Caco-2 (cell line): ENCODE measurements around the gene UPK1B. TPM values are rescaled to one million over a fixed set of nuclear protein-coding genes. Genes with fewer than 3 reads are reported as not detected.

Experiments
- BruUV-seq: library from RNA; stranded (reverse); fragments of 400-500 nt; replicated peaks from 2 replicates; lab custom pipeline; 2021; lab: Mats Ljungman, UMichigan
- CTCF ChIA-PET: fragments of 300-600 bp; sonication (Branson Sonifier 250); formaldehyde crosslinking; loops from one replicate; lab custom pipeline; 2022; ENCODE audit warnings: antibody characterized with exemption; lab: Charles Lee
- POLR2A ChIA-PET: fragments of 300-600 bp; sonication (Branson Sonifier 250); formaldehyde crosslinking; loops from one replicate; lab custom pipeline; 2022; ENCODE audit warnings: antibody characterized with exemption; lab: Charles Lee
- DNase-seq, 2 experiments: peaks; one replicate each; pipeline versions ENCODE4 v3.0.0 to v3.0.0-alpha.2; 2020 to 2022
- H3K27me3 ChIP-seq: replicated peaks from 2 replicates; pipeline ENCODE4 v1.6.0; 2011; ENCODE audit warnings: low read length; ENCODE audit not compliant: control insufficient read depth, insufficient read depth
- H3K36me3 ChIP-seq: 2 replicates; pipeline ENCODE4 v1.5.1; 2011; ENCODE audit warnings: low read length; ENCODE audit not compliant: control insufficient read depth, insufficient read depth
- H3K4me1 ChIP-seq: fragments of 250-450 bp; sonication (Bioruptor Pico); 2 replicates; pipeline ENCODE4 v1.5.1; 2020; ENCODE audit warnings: mild to moderate bottlenecking
- H3K4me3 ChIP-seq: 2 replicates; pipeline ENCODE4 v1.5.1; 2011; ENCODE audit warnings: low read depth, mild to moderate bottlenecking, control low read depth, low read length
- H3K9me3 ChIP-seq: fragments of 250-450 bp; sonication (Bioruptor Pico); 2 replicates; pipeline ENCODE4 v1.5.1; 2020; ENCODE audit warnings: mild to moderate bottlenecking, moderate library complexity
- H3K27ac Mint-ChIP-seq: one replicate; pipeline ENCODE4 v1.8.0; 2022; ENCODE audit warnings: mixed read lengths; ENCODE audit not compliant: unreplicated experiment
- H3K27me3 Mint-ChIP-seq: one replicate; pipeline ENCODE4 v1.8.0; 2022; ENCODE audit warnings: mixed read lengths; ENCODE audit not compliant: insufficient read depth, unreplicated experiment
- H3K36me3 Mint-ChIP-seq: one replicate; pipeline ENCODE4 v1.8.0; 2022; ENCODE audit warnings: mild to moderate bottlenecking, mixed read lengths; ENCODE audit not compliant: insufficient read depth, unreplicated experiment
- H3K4me1 Mint-ChIP-seq: one replicate; pipeline ENCODE4 v1.8.0; 2022; ENCODE audit warnings: low read depth, mixed read lengths; ENCODE audit not compliant: unreplicated experiment
- H3K4me3 Mint-ChIP-seq: one replicate; pipeline ENCODE4 v1.8.0; 2022; ENCODE audit warnings: mild to moderate bottlenecking, moderate library complexity, mixed read lengths; ENCODE audit not compliant: unreplicated experiment
- H3K9me3 Mint-ChIP-seq: one replicate; pipeline ENCODE4 v1.8.0; 2022; ENCODE audit warnings: mixed read lengths; ENCODE audit not compliant: unreplicated experiment
- CTCF ChIP-seq, 2 experiments: fragments of 200-600 bp in 1 of 2; IDR thresholded peaks; 1 replicate in 1 of 2; 2 replicates in 1 of 2; pipeline versions ENCODE4 v1.5.1 to v1.8.0; 2011 to 2022; ENCODE audit warnings: antibody characterized with exemption in 1 of 2, control low read depth in 1 of 2, inconsistent platforms in 1 of 2, low read depth in 1 of 2, low read length in 1 of 2, mild to moderate bottlenecking in 1 of 2, moderate library complexity in 1 of 2; ENCODE audit not compliant: insufficient read depth in 1 of 2, severe bottlenecking in 1 of 2, unreplicated experiment in 1 of 2
- intact Hi-C: fragments of 100-400 bp; cut with micrococcal nuclease; formaldehyde crosslinking; loops from one replicate; pipeline ENCODE4 v1.10.0; 2022; ENCODE audit not compliant: unreplicated experiment
- total RNA-seq: library from RNA; stranded (reverse); gene quantifications from 2 replicates; pipeline ENCODE4 v1.2.3, GENCODE V29; 2022

Gene UPK1B
- total RNA-seq, 1 experiment from 2014 or later, result 0.50 TPM

- no peaks in the 10 kb centered on the region for H3K36me3 ChIP-seq
- CTCF ChIA-PET, result interaction anchor here (1.0 kb wide), 1 partner anchor 93 kb away, joined by 4 read pairs; no protein-coding TSS in a partner anchor
- TF ChIP-seq CTCF (IDR thresholded peaks at IDR 0.05; ENCODE audit: insufficient read depth in 1 of 2, low read depth in 1 of 2, low read length in 1 of 2, severe bottlenecking in 1 of 2, unreplicated experiment in 1 of 2), result no peak
- no peaks in the 10 kb centered on the region for H3K9me3 ChIP-seq
- no peak overlapping the region for H3K4me3 ChIP-seq
- Mint-ChIP-seq H3K4me1 (peaks cover 6% of the 10 kb centered on the region), H3K4me3 (no peak overlapping the region), H3K9me3 (peaks cover 6% of the 10 kb centered on the region), H3K27me3 (no peaks in the 10 kb centered on the region), H3K36me3 (no peaks in the 10 kb centered on the region), H3K27ac (no peak overlapping the region)
- no peak for DNase-seq
- H3K4me1 ChIP-seq, result peaks cover 10% of the 10 kb centered on the region; the same call in 1 of the 2 replicates
- intact Hi-C loops, result no loop called here
- no TSS peak for BruUV-seq
- no peaks in the 10 kb centered on the region for H3K27me3 ChIP-seq
- POLR2A ChIA-PET, result interaction anchor here (0.6 kb wide), 1 partner anchor 186 kb away, joined by 3 read pairs; no protein-coding TSS in a partner anchor
Measured at GRCh38 chr3:119148493-119149180, 24.8 kb upstream of the UPK1B start.

- TF ChIP-seq CTCF (IDR thresholded peaks at IDR 0.05; ENCODE audit: insufficient read depth in 1 of 2, low read depth in 1 of 2, low read length in 1 of 2, severe bottlenecking in 1 of 2, unreplicated experiment in 1 of 2), result no peak
- Histone ChIP-seq H3K9me3 (no peaks in the 10 kb centered on the region), H3K36me3 (no peaks in the 10 kb centered on the region), H3K4me1 (peaks cover 10% of the 10 kb centered on the region; the same call in 1 of the 2 replicates), H3K27me3 (no peaks in the 10 kb centered on the region), H3K4me3 (no peak overlapping the region)
- Mint-ChIP-seq H3K9me3 (peaks cover 15% of the 10 kb centered on the region), H3K4me1 (peaks cover 6% of the 10 kb centered on the region), H3K27me3 (no peaks in the 10 kb centered on the region), H3K36me3 (no peaks in the 10 kb centered on the region), H3K27ac (no peak overlapping the region), H3K4me3 (no peak overlapping the region)
- intact Hi-C loops, result no loop called here
- CTCF ChIA-PET, result interaction anchor here (1.0 kb wide), 1 partner anchor 92 kb away, joined by 4 read pairs; no protein-coding TSS in a partner anchor
- POLR2A ChIA-PET, result no interaction called here
- BruUV-seq, result no TSS peak
- no peak for DNase-seq
Measured at GRCh38 chr3:119149484-119149883, 23.9 kb upstream of the UPK1B start.

- H3K36me3 Mint-ChIP-seq, result no peaks in the 10 kb centered on the region
- peaks cover 6% of the 10 kb centered on the region for H3K4me1 Mint-ChIP-seq
- no peak overlapping the region for H3K27ac Mint-ChIP-seq
- intact Hi-C loops, result no loop called here
- H3K9me3 Mint-ChIP-seq, result peaks cover 26% of the 10 kb centered on the region
- TF ChIP-seq CTCF (IDR thresholded peaks at IDR 0.05; ENCODE audit: insufficient read depth in 1 of 2, low read depth in 1 of 2, low read length in 1 of 2, severe bottlenecking in 1 of 2, unreplicated experiment in 1 of 2), result no peak
- Histone ChIP-seq H3K27me3 (no peaks in the 10 kb centered on the region), H3K4me3 (no peak overlapping the region), H3K4me1 (peaks cover 15% of the 10 kb centered on the region), H3K9me3 (no peaks in the 10 kb centered on the region), H3K36me3 (no peaks in the 10 kb centered on the region)
- CTCF ChIA-PET, result interaction anchor here (0.6 kb wide), 1 partner anchor 134 kb away, joined by 3 read pairs; no protein-coding TSS in a partner anchor
- no peaks in the 10 kb centered on the region for H3K27me3 Mint-ChIP-seq
- no peak for DNase-seq
- no TSS peak for BruUV-seq
- H3K4me3 Mint-ChIP-seq, result no peak overlapping the region
- POLR2A ChIA-PET, result no interaction called here
Measured at GRCh38 chr3:119156868-119157267, 16.5 kb upstream of the UPK1B start.
